ENCODE data around the gene SPRR2E.
"Not testable (repeated sequence)": the region's sequence is repeated elsewhere in the genome, so short reads cannot be mapped to it uniquely, and the experiment has no call there.

Gene SPRR2E

GRCh38 chr1:153100245-153100644 lies 5.9 kb upstream of the SPRR2E start:
- Mint-ChIP-seq H3K27ac (no peak overlapping the region), H3K9me3 (peaks cover 3 to 4% of the 10 kb centered on the region in 2 donors), H3K27me3 (peaks cover 20 to 35% of the 10 kb centered on the region in 2 donors), H3K4me3 (no peak overlapping the region), H3K4me1 (no peaks in the 10 kb centered on the region), H3K36me3 (no peaks in the 10 kb centered on the region)
- no peak for DNase-seq
- ATAC-seq (replicated peaks) = no peak

GRCh38 chr1:153099461-153100045 lies 5.2 kb upstream of the SPRR2E start:
- DNase-seq = no peak
- Mint-ChIP-seq H3K4me1 (no peaks in the 10 kb centered on the region), H3K4me3 (no peak overlapping the region), H3K36me3 (no peaks in the 10 kb centered on the region), H3K9me3 (peaks cover 2 to 3% of the 10 kb centered on the region in 2 donors), H3K27ac (no peak overlapping the region), H3K27me3 (peaks cover 20 to 31% of the 10 kb centered on the region in 2 donors)
- ATAC-seq (replicated peaks) = no peak

- H3K4me1 Mint-ChIP-seq = no peaks in the 10 kb centered on the region
- H3K27me3 Mint-ChIP-seq = peaks cover 13 to 15% of the 10 kb centered on the region in 2 donors
- no peaks in the 10 kb centered on the region for H3K36me3 Mint-ChIP-seq
- no peaks in the 10 kb centered on the region for H3K9me3 Mint-ChIP-seq
- ATAC-seq (replicated peaks) = no peak
- H3K27ac Mint-ChIP-seq = no peak overlapping the region
- H3K4me3 Mint-ChIP-seq = no peak overlapping the region
- DNase-seq = no peak
These were observed 1.4 kb upstream of the SPRR2E start for GRCh38 chr1:153095764-153096163.

- peaks cover 0 to 7% of the 10 kb centered on the region in 2 donors for H3K9me3 Mint-ChIP-seq
- ATAC-seq (replicated peaks) (no peak), DNase-seq (no peak)
- H3K27me3 Mint-ChIP-seq = peaks cover 24 to 58% of the 10 kb centered on the region in 2 donors
- H3K4me3 Mint-ChIP-seq = no peak overlapping the region
- no peak overlapping the region for H3K27ac Mint-ChIP-seq
- no peaks in the 10 kb centered on the region for H3K4me1 Mint-ChIP-seq
- no peaks in the 10 kb centered on the region for H3K36me3 Mint-ChIP-seq
These were observed 6.7 kb downstream of the SPRR2E start for GRCh38 chr1:153087652-153088051.

- Mint-ChIP-seq H3K4me1 (no peaks in the 10 kb centered on the region), H3K27me3 (peaks cover 24 to 50% of the 10 kb centered on the region in 2 donors), H3K9me3 (peaks cover 9 to 12% of the 10 kb centered on the region in 2 donors), H3K36me3 (no peaks in the 10 kb centered on the region), H3K4me3 (no peak overlapping the region), H3K27ac (no peak overlapping the region)
- DNase-seq = no peak
- no peak for ATAC-seq (replicated peaks)
These were observed 12.6 kb downstream of the SPRR2E start for GRCh38 chr1:153081736-153082135.

- DNase-seq (no peak), ATAC-seq (replicated peaks) (no peak)
- Mint-ChIP-seq H3K36me3 (no peaks in the 10 kb centered on the region), H3K27ac (no peak overlapping the region), H3K9me3 (peaks cover 0 to 2% of the 10 kb centered on the region in 2 donors), H3K4me1 (no peaks in the 10 kb centered on the region), H3K4me3 (no peak overlapping the region), H3K27me3 (peaks cover 13 to 24% of the 10 kb centered on the region in 2 donors)
These were observed 21.3 kb downstream of the SPRR2E start for GRCh38 chr1:153072806-153073726.

- H3K9me3 Mint-ChIP-seq = peaks cover 0 to 5% of the 10 kb centered on the region in 2 donors
- peaks cover 0 to 3% of the 10 kb centered on the region in 2 donors for H3K36me3 Mint-ChIP-seq
- no peak within 1 kb of the TSS for H3K27ac Mint-ChIP-seq
- ATAC-seq (replicated peaks) (no peak), DNase-seq (no peak)
- peaks cover 22 to 38% of the 10 kb centered on the region in 2 donors for H3K27me3 Mint-ChIP-seq
- H3K4me3 Mint-ChIP-seq = no peak within 1 kb of the TSS
- H3K4me1 Mint-ChIP-seq = no peaks in the 10 kb centered on the region
These were observed 22.8 kb downstream of the SPRR2E start, which contains the start of gene SPRR2B for GRCh38 chr1:153071511-153071910. SPRR2B (minus strand) TSS chr1:153071611; CDS start chr1:153070839, 772 bp downstream.

- ATAC-seq (replicated peaks) (no peak), DNase-seq (no peak)
- no peak overlapping the region for H3K4me3 Mint-ChIP-seq
- H3K4me1 Mint-ChIP-seq = no peaks in the 10 kb centered on the region
- peaks cover 0 to 5% of the 10 kb centered on the region in 2 donors for H3K9me3 Mint-ChIP-seq
- H3K36me3 Mint-ChIP-seq = peaks cover 0 to 3% of the 10 kb centered on the region in 2 donors
- H3K27me3 Mint-ChIP-seq = peaks cover 27 to 40% of the 10 kb centered on the region in 2 donors
- no peak overlapping the region for H3K27ac Mint-ChIP-seq
These were observed 24.1 kb downstream of the SPRR2E start for GRCh38 chr1:153070243-153070642.

- no peaks in the 10 kb centered on the region for H3K4me1 Mint-ChIP-seq
- no peak overlapping the region for H3K4me3 Mint-ChIP-seq
- H3K27me3 Mint-ChIP-seq = peaks cover 32 to 33% of the 10 kb centered on the region in 2 donors
- DNase-seq (no peak), ATAC-seq (replicated peaks) (no peak)
- no peak overlapping the region for H3K27ac Mint-ChIP-seq
- H3K9me3 Mint-ChIP-seq = no peaks in the 10 kb centered on the region
- H3K36me3 Mint-ChIP-seq = no peaks in the 10 kb centered on the region
These were observed 35.2 kb downstream of the SPRR2E start for GRCh38 chr1:153058826-153059784.

- peaks cover 0 to 5% of the 10 kb centered on the region in 2 donors for H3K9me3 Mint-ChIP-seq
- H3K36me3 Mint-ChIP-seq = no peaks in the 10 kb centered on the region
- peaks cover 37 to 43% of the 10 kb centered on the region in 2 donors for H3K27me3 Mint-ChIP-seq
- no peak overlapping the region for H3K4me3 Mint-ChIP-seq
- DNase-seq = no peak
- no peaks in the 10 kb centered on the region for H3K4me1 Mint-ChIP-seq
- ATAC-seq (replicated peaks) = no peak
- H3K27ac Mint-ChIP-seq = no peak overlapping the region
These were observed 36.2 kb downstream of the SPRR2E start for GRCh38 chr1:153058154-153058553.

- Mint-ChIP-seq H3K27ac (no peak within 1 kb of the TSS), H3K4me1 (no peaks in the 10 kb centered on the region), H3K9me3 (peaks cover 5 to 11% of the 10 kb centered on the region in 2 donors), H3K36me3 (no peaks in the 10 kb centered on the region), H3K4me3 (no peak within 1 kb of the TSS), H3K27me3 (peaks cover 44 to 45% of the 10 kb centered on the region in 2 donors)
- ATAC-seq (replicated peaks) (no peak), DNase-seq (no peak)
These were observed 37.0 kb downstream of the SPRR2E start, which contains the start of gene SPRR2A for GRCh38 chr1:153057375-153057774. SPRR2A (minus strand) TSS chr1:153057512; CDS start chr1:153056735, 777 bp downstream.

GRCh38 chr1:153056111-153056510 lies 38.2 kb downstream of the SPRR2E start:
- H3K27me3 Mint-ChIP-seq = peaks cover 52 to 53% of the 10 kb centered on the region in 2 donors
- peaks cover 5 to 11% of the 10 kb centered on the region in 2 donors for H3K9me3 Mint-ChIP-seq
- H3K4me1 Mint-ChIP-seq; DNase-seq; H3K27ac Mint-ChIP-seq; H3K4me3 Mint-ChIP-seq; ATAC-seq (replicated peaks); H3K36me3 Mint-ChIP-seq: not testable (repeated sequence)

- ATAC-seq (replicated peaks) = no peak
- H3K27me3 Mint-ChIP-seq = peaks cover 55 to 65% of the 10 kb centered on the region in 2 donors
These were observed 45.1 kb downstream of the SPRR2E start for GRCh38 chr1:153049211-153049610.

More at GRCh38 chr1:153049211-153049610, 45.1 kb downstream of the SPRR2E start:
- no peaks in the 10 kb centered on the region for H3K4me1 Mint-ChIP-seq
- H3K9me3 Mint-ChIP-seq = peaks cover 5 to 11% of the 10 kb centered on the region in 2 donors
- no peaks in the 10 kb centered on the region for H3K36me3 Mint-ChIP-seq
- no peak overlapping the region for H3K4me3 Mint-ChIP-seq
- H3K27ac Mint-ChIP-seq = no peak overlapping the region
- DNase-seq = no peak
